ENCODE measurements around the gene STYXL1.

The STYXL1 gene

GRCh38 chr7:76002822-76003221 lies 45.0 kb downstream of the STYXL1 start:
- TF ChIP-seq POLR2AphosphoS5 (IDR thresholded peaks at IDR 0.05; ENCODE audit: low read depth, low read length), result no peak
- TF ChIP-seq REST (IDR thresholded peaks at IDR 0.05; ENCODE audit: insufficient read depth in 1 of 2, low read depth in 2 of 2, low read length in 2 of 2), result no peak
- TF ChIP-seq TAF1 (IDR thresholded peaks at IDR 0.05; ENCODE audit: borderline replicate concordance, insufficient read depth, low read length), result no peak
- no peak for TF ChIP-seq SIN3A (IDR thresholded peaks at IDR 0.05; ENCODE audit: borderline replicate concordance, insufficient read depth, low read length)
- TF ChIP-seq FOXP2 (optimal IDR thresholded peaks at IDR 0.05; ENCODE audit: borderline replicate concordance, extremely low read depth, extremely low read length, insufficient read depth), result no peak

GRCh38 chr7:76002139-76002538 lies 45.7 kb downstream of the STYXL1 start:
- TF ChIP-seq FOXP2 (optimal IDR thresholded peaks at IDR 0.05; ENCODE audit: borderline replicate concordance, extremely low read depth, extremely low read length, insufficient read depth) (no peak), POLR2AphosphoS5 (IDR thresholded peaks at IDR 0.05; ENCODE audit: low read depth, low read length) (no peak), TAF1 (IDR thresholded peaks at IDR 0.05; ENCODE audit: borderline replicate concordance, insufficient read depth, low read length) (no peak), REST (IDR thresholded peaks at IDR 0.05; ENCODE audit: insufficient read depth in 1 of 2, low read depth in 2 of 2, low read length in 2 of 2) (no peak), SIN3A (IDR thresholded peaks at IDR 0.05; ENCODE audit: borderline replicate concordance, insufficient read depth, low read length) (no peak)

GRCh38 chr7:76000566-76000965 lies 47.2 kb downstream of the STYXL1 start:
- TF ChIP-seq SIN3A (IDR thresholded peaks at IDR 0.05; ENCODE audit: borderline replicate concordance, insufficient read depth, low read length) (no peak), POLR2AphosphoS5 (IDR thresholded peaks at IDR 0.05; ENCODE audit: low read depth, low read length) (no peak), TAF1 (IDR thresholded peaks at IDR 0.05; ENCODE audit: borderline replicate concordance, insufficient read depth, low read length) (no peak), REST (IDR thresholded peaks at IDR 0.05; ENCODE audit: insufficient read depth in 1 of 2, low read depth in 2 of 2, low read length in 2 of 2) (no peak), FOXP2 (optimal IDR thresholded peaks at IDR 0.05; ENCODE audit: borderline replicate concordance, extremely low read depth, extremely low read length, insufficient read depth) (no peak)

GRCh38 chr7:75998038-75998437 lies 49.8 kb downstream of the STYXL1 start:
- TF ChIP-seq TAF1 (IDR thresholded peaks at IDR 0.05; ENCODE audit: borderline replicate concordance, insufficient read depth, low read length) (no peak), REST (IDR thresholded peaks at IDR 0.05; ENCODE audit: insufficient read depth in 1 of 2, low read depth in 2 of 2, low read length in 2 of 2) (no peak), SIN3A (IDR thresholded peaks at IDR 0.05; ENCODE audit: borderline replicate concordance, insufficient read depth, low read length) (no peak), POLR2AphosphoS5 (IDR thresholded peaks at IDR 0.05; ENCODE audit: low read depth, low read length) (no peak), FOXP2 (optimal IDR thresholded peaks at IDR 0.05; ENCODE audit: borderline replicate concordance, extremely low read depth, extremely low read length, insufficient read depth) (no peak)

- TF ChIP-seq REST (IDR thresholded peaks at IDR 0.05; ENCODE audit: insufficient read depth in 1 of 2, low read depth in 2 of 2, low read length in 2 of 2) (no peak), SIN3A (IDR thresholded peaks at IDR 0.05; ENCODE audit: borderline replicate concordance, insufficient read depth, low read length) (no peak), TAF1 (IDR thresholded peaks at IDR 0.05; ENCODE audit: borderline replicate concordance, insufficient read depth, low read length) (no peak)
Measured at GRCh38 chr7:75996476-75996875, 51.3 kb downstream of the STYXL1 start.
